Activated CD4-positive, alpha-beta T cell treated with anti-CD3 and anti-CD28 coated beads, Interleukin-2, Interleukin-4, amounts not matched to agents 100 ng/mL and 50 ng/mL, durations not matched to agents 16 hours and 8 hours (primary cell): Measurements from ENCODE around the gene VTI1A.

ENCODE experiments used
- DNase-seq: peaks from one replicate; pipeline ENCODE4 v3.0.0-alpha.2; 2020; ENCODE audit warnings: low spot score

The VTI1A gene

GRCh38 chr10:112784022-112784461 is 337.0 kb downstream of the VTI1A start:
- no peak for DNase-seq

- no peak for DNase-seq
Measured at GRCh38 chr10:112785089-112785488, 338.1 kb downstream of the VTI1A start.

GRCh38 chr10:112789248-112789647 is 342.2 kb downstream of the VTI1A start:
- no peak for DNase-seq

- no peak for DNase-seq
Measured at GRCh38 chr10:112790030-112790429, 343.0 kb downstream of the VTI1A start.

- DNase-seq, result no peak
Measured at GRCh38 chr10:112790921-112791320, 343.9 kb downstream of the VTI1A start.

- DNase-seq, result no peak
Measured at GRCh38 chr10:112791447-112791846, 344.4 kb downstream of the VTI1A start.

- no peak for DNase-seq
Measured at GRCh38 chr10:112792487-112793201, 345.6 kb downstream of the VTI1A start.

GRCh38 chr10:112793202-112793921 is 346.3 kb downstream of the VTI1A start:
- no peak for DNase-seq

- no peak for DNase-seq
Measured at GRCh38 chr10:112794201-112794600, 347.2 kb downstream of the VTI1A start.

- DNase-seq, result no peak
Measured at GRCh38 chr10:112795067-112795466, 348.1 kb downstream of the VTI1A start.

- DNase-seq, result no peak
Measured at GRCh38 chr10:112797197-112797596, 350.2 kb downstream of the VTI1A start.

GRCh38 chr10:112797855-112798254 is 350.8 kb downstream of the VTI1A start:
- DNase-seq, result no peak

GRCh38 chr10:112799038-112799437 is 352.0 kb downstream of the VTI1A start:
- DNase-seq, result no peak

GRCh38 chr10:112799726-112800510 is 352.9 kb downstream of the VTI1A start:
- DNase-seq, result no peak

GRCh38 chr10:112801004-112801403 is 354.0 kb downstream of the VTI1A start:
- DNase-seq, result no peak

GRCh38 chr10:112801748-112802147 is 354.7 kb downstream of the VTI1A start:
- no peak for DNase-seq

GRCh38 chr10:112802411-112803022 is 355.5 kb downstream of the VTI1A start:
- no peak for DNase-seq

GRCh38 chr10:112803961-112804401 is 357.0 kb downstream of the VTI1A start:
- no peak for DNase-seq

GRCh38 chr10:112805254-112805590 is 358.2 kb downstream of the VTI1A start:
- no peak for DNase-seq

- DNase-seq, result no peak
Measured at GRCh38 chr10:112805701-112806100, 358.7 kb downstream of the VTI1A start.

GRCh38 chr10:112807013-112807412 is 360.0 kb downstream of the VTI1A start:
- DNase-seq, result no peak

GRCh38 chr10:112809736-112810135 is 362.7 kb downstream of the VTI1A start:
- no peak for DNase-seq
